ENCODE results near the gene STRADB. TPM values are rescaled to one million over a fixed set of nuclear protein-coding genes. Genes with fewer than 3 reads are reported as not detected.
A peak's percentile ranks its signal among the peaks of the same experiment; 100 is the strongest.

STRADB gene
- total RNA-seq, 1 experiment from 2014 or later: 24.3 TPM

DNA sequence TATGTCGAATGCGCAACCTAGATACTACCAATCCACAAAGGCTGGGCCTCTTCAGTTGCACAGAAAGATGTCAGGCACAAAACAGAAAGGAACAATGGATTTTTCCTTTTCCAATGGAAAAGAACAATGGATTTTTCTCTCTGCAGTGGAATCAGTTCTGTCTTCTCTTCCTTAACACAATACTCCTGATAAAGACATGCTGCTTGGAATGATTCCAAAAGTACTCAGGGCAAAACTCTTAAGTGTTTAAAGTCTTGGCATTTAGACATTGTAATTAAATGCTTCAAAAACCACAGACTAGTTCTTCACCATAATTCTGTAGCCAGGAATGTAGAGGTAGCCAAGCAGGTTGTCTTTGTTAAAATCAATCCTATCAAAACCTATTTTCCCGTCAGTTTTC is 47.7 kb upstream of the STRADB start:
- Histone ChIP-seq H3K9me3 (ENCODE audit: low read depth, low read length, poor library complexity, severe bottlenecking) (no peaks in the 10 kb centered on the region), H3K27ac (ENCODE audit: low read depth, low read length, poor library complexity, severe bottlenecking) (peak overlapping the region; percentile 60), H3K36me3 (ENCODE audit: insufficient read depth, low read length, poor library complexity, severe bottlenecking) (no peaks in the 10 kb centered on the region), H3K27me3 (replicated peaks; ENCODE audit: insufficient read depth, low read depth, low read length, poor library complexity) (no peaks in the 10 kb centered on the region), H3K4me3 (ENCODE audit: low read depth, low read length, poor library complexity, severe bottlenecking) (peak overlapping the region; percentile 17), H3K4me1 (ENCODE audit: insufficient read depth, low read length, poor library complexity, severe bottlenecking) (peaks cover 65% of the 10 kb centered on the region)
- POLR2A ChIA-PET (ENCODE audit: low non-redundant PET): no interaction called here
- no peak for TF ChIP-seq EZH2 (IDR thresholded peaks at IDR 0.05; ENCODE audit: borderline replicate concordance, low read depth, low read length, poor library complexity, severe bottlenecking)
- TF ChIP-seq, protein P1, sequence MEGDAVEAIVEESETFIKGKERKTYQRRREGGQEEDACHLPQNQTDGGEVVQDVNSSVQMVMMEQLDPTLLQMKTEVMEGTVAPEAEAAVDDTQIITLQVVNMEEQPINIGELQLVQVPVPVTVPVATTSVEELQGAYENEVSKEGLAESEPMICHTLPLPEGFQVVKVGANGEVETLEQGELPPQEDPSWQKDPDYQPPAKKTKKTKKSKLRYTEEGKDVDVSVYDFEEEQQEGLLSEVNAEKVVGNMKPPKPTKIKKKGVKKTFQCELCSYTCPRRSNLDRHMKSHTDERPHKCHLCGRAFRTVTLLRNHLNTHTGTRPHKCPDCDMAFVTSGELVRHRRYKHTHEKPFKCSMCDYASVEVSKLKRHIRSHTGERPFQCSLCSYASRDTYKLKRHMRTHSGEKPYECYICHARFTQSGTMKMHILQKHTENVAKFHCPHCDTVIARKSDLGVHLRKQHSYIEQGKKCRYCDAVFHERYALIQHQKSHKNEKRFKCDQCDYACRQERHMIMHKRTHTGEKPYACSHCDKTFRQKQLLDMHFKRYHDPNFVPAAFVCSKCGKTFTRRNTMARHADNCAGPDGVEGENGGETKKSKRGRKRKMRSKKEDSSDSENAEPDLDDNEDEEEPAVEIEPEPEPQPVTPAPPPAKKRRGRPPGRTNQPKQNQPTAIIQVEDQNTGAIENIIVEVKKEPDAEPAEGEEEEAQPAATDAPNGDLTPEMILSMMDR (conservative IDR thresholded peaks at IDR 0.05; ENCODE audit: low read depth, low read length): no peak
- CTCF ChIA-PET: interaction anchor here (0.6 kb wide), 1 partner anchor 48 kb away, joined by 3 read pairs; the partner anchor contains the start of genes STRADB and TRAK2
- no TSS peak for BruUV-seq (replicated peaks)
- intact Hi-C loops (cut with micrococcal nuclease; ENCODE audit: unreplicated experiment): no loop called here
- DNase-seq (ENCODE audit: low spot score): peak; percentile 73

DNA sequence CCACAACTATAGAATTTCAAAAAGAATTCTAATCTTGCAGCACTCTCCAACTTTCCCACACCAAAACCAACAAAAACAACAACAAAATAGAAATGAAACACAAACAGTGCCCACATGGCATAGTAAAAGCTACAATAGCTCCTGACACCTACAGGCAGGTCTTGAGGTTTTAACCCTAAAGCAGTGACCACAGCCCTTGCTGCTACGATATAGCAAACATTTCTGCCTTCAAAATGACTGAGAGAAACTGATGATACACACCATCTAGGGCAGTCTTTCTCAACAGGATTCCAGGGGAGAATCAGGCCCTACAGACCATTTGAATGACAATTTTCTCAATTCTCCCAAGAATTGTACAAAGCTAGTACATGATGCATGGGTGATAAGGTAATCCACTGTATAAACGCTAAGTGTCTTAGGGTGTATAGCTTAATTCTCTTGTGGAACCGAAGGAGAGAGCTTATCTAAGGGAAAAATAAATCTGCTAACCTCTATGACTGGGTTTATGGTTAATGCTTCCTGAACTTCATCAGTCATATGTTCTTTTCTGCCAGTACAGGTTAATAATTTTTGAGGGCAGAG is 46.8 kb upstream of the STRADB start:
- CTCF ChIA-PET: no interaction called here
- DNase-seq (ENCODE audit: low spot score): no peak
- Histone ChIP-seq H3K9me3 (ENCODE audit: low read depth, low read length, poor library complexity, severe bottlenecking) (no peaks in the 10 kb centered on the region), H3K36me3 (ENCODE audit: insufficient read depth, low read length, poor library complexity, severe bottlenecking) (no peaks in the 10 kb centered on the region), H3K27ac (ENCODE audit: low read depth, low read length, poor library complexity, severe bottlenecking) (peak overlapping the region; percentile 60), H3K4me1 (ENCODE audit: insufficient read depth, low read length, poor library complexity, severe bottlenecking) (peaks cover 65% of the 10 kb centered on the region), H3K4me3 (ENCODE audit: low read depth, low read length, poor library complexity, severe bottlenecking) (peak overlapping the region; percentile 17), H3K27me3 (replicated peaks; ENCODE audit: insufficient read depth, low read depth, low read length, poor library complexity) (no peaks in the 10 kb centered on the region)
- BruUV-seq (replicated peaks): no TSS peak
- intact Hi-C loops (cut with micrococcal nuclease; ENCODE audit: unreplicated experiment): no loop called here
- POLR2A ChIA-PET (ENCODE audit: low non-redundant PET): no interaction called here
- TF ChIP-seq, protein P1 (conservative IDR thresholded peaks at IDR 0.05; ENCODE audit: low read depth, low read length): no peak
- no peak for TF ChIP-seq EZH2 (IDR thresholded peaks at IDR 0.05; ENCODE audit: borderline replicate concordance, low read depth, low read length, poor library complexity, severe bottlenecking)

DNA sequence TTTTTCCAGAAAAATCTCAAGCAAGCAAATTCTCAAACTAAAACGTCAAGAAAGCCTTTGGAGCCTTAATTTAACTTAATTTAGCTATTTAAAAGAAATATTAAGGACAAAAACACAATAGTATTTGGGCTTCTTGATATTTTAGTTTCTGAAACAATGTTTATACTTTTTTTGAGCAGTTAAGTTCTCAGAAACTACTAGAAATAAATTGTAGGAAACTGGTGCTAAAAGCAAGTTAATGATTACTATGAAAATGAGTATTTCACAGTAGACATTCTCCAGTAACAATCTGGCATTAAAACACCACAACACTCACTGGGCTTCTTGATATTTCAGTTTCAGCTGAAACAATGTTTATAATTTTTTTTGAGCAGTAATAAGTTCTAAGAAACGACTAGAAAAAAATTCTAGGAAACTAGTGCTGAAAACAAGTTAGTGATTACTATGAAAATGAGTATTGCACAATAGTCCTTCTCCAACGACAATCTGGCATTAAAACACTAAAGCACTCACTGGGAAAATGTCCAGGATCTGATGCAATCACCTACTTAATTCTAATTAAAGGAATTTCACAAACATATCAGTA is 45.4 kb upstream of the STRADB start:
- no peaks in the 10 kb centered on the region for H3K36me3 ChIP-seq (ENCODE audit: insufficient read depth, low read length, poor library complexity, severe bottlenecking)
- ChIA-PET CTCF (no interaction called here), POLR2A (ENCODE audit: low non-redundant PET) (no interaction called here)
- peaks cover 62% of the 10 kb centered on the region for H3K4me1 ChIP-seq (ENCODE audit: insufficient read depth, low read length, poor library complexity, severe bottlenecking)
- intact Hi-C loops (cut with micrococcal nuclease; ENCODE audit: unreplicated experiment): no loop called here
- H3K27me3 ChIP-seq (replicated peaks; ENCODE audit: insufficient read depth, low read depth, low read length, poor library complexity): no peaks in the 10 kb centered on the region
- peak overlapping the region; percentile 85 for H3K27ac ChIP-seq (ENCODE audit: low read depth, low read length, poor library complexity, severe bottlenecking)
- peak; percentile 80 for DNase-seq (ENCODE audit: low spot score)
- H3K4me3 ChIP-seq (ENCODE audit: low read depth, low read length, poor library complexity, severe bottlenecking): peak overlapping the region; percentile 38
- no peak for TF ChIP-seq EZH2 (IDR thresholded peaks at IDR 0.05; ENCODE audit: borderline replicate concordance, low read depth, low read length, poor library complexity, severe bottlenecking)
- TF ChIP-seq, protein P1 (conservative IDR thresholded peaks at IDR 0.05; ENCODE audit: low read depth, low read length): no peak
- H3K9me3 ChIP-seq (ENCODE audit: low read depth, low read length, poor library complexity, severe bottlenecking): no peaks in the 10 kb centered on the region
- no TSS peak for BruUV-seq (replicated peaks)
